Neural cell (in vitro differentiated cells): ENCODE data around the gene BEND4. TPM values are rescaled to one million over a fixed set of nuclear protein-coding genes. Genes with fewer than 3 reads are reported as not detected.

Experiments used
- H2AFZ ChIP-seq: fragments of 200-600, 300-800 bp; sonication (generic), shearing (Covaris generic); 2 replicates; pipeline ENCODE4 v1.6.0; 2014; ENCODE audit warnings: low read depth, mild to moderate bottlenecking, antibody characterized with exemption, low read length, moderate library complexity
- H3F3A ChIP-seq: fragments of 200-600 bp; shearing (Covaris generic); 2 replicates; pipeline ENCODE4 v1.6.1; 2016; ENCODE audit warnings: mild to moderate bottlenecking, moderate library complexity, mixed read lengths, antibody characterized with exemption, low read length; ENCODE audit not compliant: insufficient read depth, poor library complexity, severe bottlenecking
- H3K27ac ChIP-seq: fragments of 200-600, 300-800 bp; sonication (generic), shearing (Covaris generic); 2 replicates; pipeline ENCODE4 v1.5.1; 2014; ENCODE audit warnings: mild to moderate bottlenecking, low read length, moderate library complexity
- H3K27me3 ChIP-seq: fragments of 300-800, 200-600 bp; sonication (generic), shearing (Covaris generic); 2 replicates; pipeline ENCODE4 v1.6.0; 2014; ENCODE audit warnings: mild to moderate bottlenecking, low read depth, low read length, moderate library complexity; ENCODE audit not compliant: insufficient read depth
- H3K36me3 ChIP-seq: fragments of 300-800, 200-600 bp; sonication (generic), shearing (Covaris generic); 2 replicates; pipeline ENCODE4 v1.5.1; 2014; ENCODE audit warnings: mild to moderate bottlenecking, antibody characterized with exemption, low read length, moderate library complexity; ENCODE audit not compliant: insufficient read depth
- H3K4me2 ChIP-seq: fragments of 300-800, 200-600 bp; sonication (generic), shearing (Covaris generic); 2 replicates; pipeline ENCODE4 v1.6.0; 2014; ENCODE audit warnings: mild to moderate bottlenecking, low read length
- H3K4me3 ChIP-seq: fragments of 300-800, 200-600 bp; sonication (generic), shearing (Covaris generic); 2 replicates; pipeline ENCODE4 v1.5.1; 2014; ENCODE audit warnings: mild to moderate bottlenecking, low read length, moderate library complexity
- H3K79me2 ChIP-seq: fragments of 200-600 bp; shearing (Covaris generic); replicated peaks from 2 replicates; pipeline ENCODE4 v1.6.0; 2014; ENCODE audit warnings: mild to moderate bottlenecking, low read length, moderate library complexity; ENCODE audit not compliant: insufficient read depth
- H3K9ac ChIP-seq: fragments of 300-800, 200-600 bp; sonication (generic), shearing (Covaris generic); 2 replicates; pipeline ENCODE4 v1.6.1; 2016; ENCODE audit warnings: mild to moderate bottlenecking, low read length, mixed read lengths
- H3K9me2 ChIP-seq: fragments of 200-600 bp; shearing (Covaris generic); 2 replicates; pipeline ENCODE4 v1.6.1; 2016; ENCODE audit warnings: mild to moderate bottlenecking, low read length, mixed read lengths; ENCODE audit not compliant: insufficient read depth
- H3K9me3 ChIP-seq: fragments of 200-600, 300-800 bp; sonication (generic), shearing (Covaris generic); 2 replicates; pipeline ENCODE4 v1.6.1; 2016; ENCODE audit warnings: mild to moderate bottlenecking, mixed run types, low read length, moderate library complexity, mixed read lengths
- H4K20me1 ChIP-seq: fragments of 200-600 bp; shearing (Covaris generic); 2 replicates; pipeline ENCODE4 v1.6.1; 2016; ENCODE audit warnings: mild to moderate bottlenecking, mixed run types; ENCODE audit not compliant: insufficient read depth
- EP300 ChIP-seq: fragments of 450-650 bp; conservative IDR thresholded peaks from 2 replicates; pipeline ENCODE4 v1.6.1; 2014; ENCODE audit warnings: antibody characterized with exemption, mild to moderate bottlenecking, moderate library complexity; ENCODE audit not compliant: poor library complexity, severe bottlenecking
- EZH2 ChIP-seq: fragments of 200-600, 300-800 bp; shearing (Covaris generic), sonication (generic); IDR thresholded peaks from 2 replicates; pipeline ENCODE4 v1.6.1; 2014; ENCODE audit warnings: antibody characterized with exemption, low read length, borderline replicate concordance, mild to moderate bottlenecking; ENCODE audit not compliant: insufficient read depth, poor library complexity, severe bottlenecking
- POLR2AphosphoS5 ChIP-seq: IDR thresholded peaks from 2 replicates; pipeline ENCODE4 v1.6.1; 2012
- RAD21 ChIP-seq: fragments of 450-650 bp; conservative IDR thresholded peaks from 2 replicates; pipeline ENCODE4 v1.6.1; 2014; ENCODE audit warnings: antibody characterized with exemption, mild to moderate bottlenecking, moderate library complexity
- SMC3 ChIP-seq: fragments of 450-650 bp; conservative IDR thresholded peaks from 2 replicates; pipeline ENCODE4 v1.6.1; 2014; ENCODE audit warnings: antibody characterized with exemption, mild to moderate bottlenecking, moderate library complexity; ENCODE audit not compliant: poor library complexity
- polyA plus RNA-seq: library from polyadenylated mRNA; depleted of rRNA; stranded (reverse); fragments of >200 nt; gene quantifications from 2 replicates; pipeline ENCODE4 v1.2.3, GENCODE V29; 2014
- TF ChIP-seq, protein P1 (sequence below): fragments of 450-650 bp; IDR thresholded peaks from 2 replicates; pipeline ENCODE4 v1.5.1; 2014; ENCODE audit warnings: antibody characterized with exemption, mild to moderate bottlenecking, moderate library complexity; ENCODE audit not compliant: poor library complexity, severe bottlenecking
- TF ChIP-seq, protein P2 (sequence below): IDR thresholded peaks from 2 replicates; pipeline ENCODE4 v1.6.1; 2012; ENCODE audit warnings: borderline replicate concordance

Gene BEND4
- polyA plus RNA-seq, 1 donor from 2014 or later, result 1.1 TPM

DNA sequence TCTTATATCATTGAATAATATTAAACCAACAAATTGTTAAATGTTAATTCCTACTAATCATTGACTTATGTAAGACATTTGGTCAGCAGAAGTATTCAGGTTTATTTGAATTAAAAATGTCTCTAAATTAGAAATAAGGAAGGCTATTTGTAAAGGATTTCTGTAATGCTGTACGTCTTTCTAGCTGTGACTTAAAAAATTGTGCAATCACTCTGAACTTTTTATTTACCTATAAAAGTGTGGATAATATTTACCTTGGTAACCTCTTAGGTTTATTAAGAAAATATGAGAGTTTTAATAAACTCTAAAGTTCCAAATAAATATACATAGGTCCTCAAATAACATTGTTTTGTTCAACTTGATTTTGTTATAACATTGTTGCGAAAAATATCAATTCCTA, 85.2 kb downstream of the BEND4 start:
- TF ChIP-seq EZH2, result no peak
- no peaks in the 10 kb centered on the region for H3K27me3 ChIP-seq
- H3K27ac ChIP-seq, result no peak overlapping the region
- H3K4me2 ChIP-seq, result no peak overlapping the region
- no peaks in the 10 kb centered on the region for H3F3A ChIP-seq
- H3K4me3 ChIP-seq, result no peak overlapping the region
- no peaks in the 10 kb centered on the region for H3K9me3 ChIP-seq
- no peaks in the 10 kb centered on the region for H3K9me2 ChIP-seq
- H2AFZ ChIP-seq, result no peak overlapping the region
- H4K20me1 ChIP-seq, result no peaks in the 10 kb centered on the region
- H3K9ac ChIP-seq, result no peak overlapping the region
- peaks cover 14% of the 10 kb centered on the region for H3K36me3 ChIP-seq
- H3K79me2 ChIP-seq, result no peaks in the 10 kb centered on the region

DNA sequence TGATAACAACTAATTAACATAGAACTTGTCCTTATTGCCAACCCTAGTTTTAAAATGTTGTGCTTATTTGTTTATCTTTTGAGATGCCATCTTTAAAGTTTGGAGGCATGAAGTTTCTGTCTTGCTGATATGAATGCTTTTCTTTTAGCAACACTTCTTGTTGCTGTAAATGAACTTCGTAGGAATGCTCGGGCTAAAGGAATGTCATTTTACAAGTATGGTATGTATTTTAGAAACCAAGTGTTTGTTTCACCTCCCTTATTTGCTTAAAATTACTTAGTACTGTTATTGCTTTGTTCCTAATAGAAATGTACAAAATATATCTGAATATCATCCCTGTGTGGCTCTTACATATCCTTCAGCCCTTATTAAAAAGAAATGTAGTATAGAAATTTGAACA, 86.1 kb downstream of the BEND4 start:
- Histone ChIP-seq H4K20me1 (no peaks in the 10 kb centered on the region), H3K4me2 (no peak overlapping the region), H3K4me3 (no peak overlapping the region), H3K27me3 (no peaks in the 10 kb centered on the region), H3K9me2 (no peaks in the 10 kb centered on the region), H3K27ac (no peak overlapping the region), H2AFZ (no peak overlapping the region), H3K36me3 (peaks cover 14% of the 10 kb centered on the region), H3K9ac (no peak overlapping the region), H3K9me3 (no peaks in the 10 kb centered on the region), H3K79me2 (no peaks in the 10 kb centered on the region), H3F3A (no peaks in the 10 kb centered on the region)
- TF ChIP-seq SMC3 (no peak), RAD21 (no peak), EZH2 (no peak), EP300 (no peak), POLR2AphosphoS5 (no peak)
- TF ChIP-seq, protein P1, sequence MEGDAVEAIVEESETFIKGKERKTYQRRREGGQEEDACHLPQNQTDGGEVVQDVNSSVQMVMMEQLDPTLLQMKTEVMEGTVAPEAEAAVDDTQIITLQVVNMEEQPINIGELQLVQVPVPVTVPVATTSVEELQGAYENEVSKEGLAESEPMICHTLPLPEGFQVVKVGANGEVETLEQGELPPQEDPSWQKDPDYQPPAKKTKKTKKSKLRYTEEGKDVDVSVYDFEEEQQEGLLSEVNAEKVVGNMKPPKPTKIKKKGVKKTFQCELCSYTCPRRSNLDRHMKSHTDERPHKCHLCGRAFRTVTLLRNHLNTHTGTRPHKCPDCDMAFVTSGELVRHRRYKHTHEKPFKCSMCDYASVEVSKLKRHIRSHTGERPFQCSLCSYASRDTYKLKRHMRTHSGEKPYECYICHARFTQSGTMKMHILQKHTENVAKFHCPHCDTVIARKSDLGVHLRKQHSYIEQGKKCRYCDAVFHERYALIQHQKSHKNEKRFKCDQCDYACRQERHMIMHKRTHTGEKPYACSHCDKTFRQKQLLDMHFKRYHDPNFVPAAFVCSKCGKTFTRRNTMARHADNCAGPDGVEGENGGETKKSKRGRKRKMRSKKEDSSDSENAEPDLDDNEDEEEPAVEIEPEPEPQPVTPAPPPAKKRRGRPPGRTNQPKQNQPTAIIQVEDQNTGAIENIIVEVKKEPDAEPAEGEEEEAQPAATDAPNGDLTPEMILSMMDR, result no peak
- TF ChIP-seq, protein P2, sequence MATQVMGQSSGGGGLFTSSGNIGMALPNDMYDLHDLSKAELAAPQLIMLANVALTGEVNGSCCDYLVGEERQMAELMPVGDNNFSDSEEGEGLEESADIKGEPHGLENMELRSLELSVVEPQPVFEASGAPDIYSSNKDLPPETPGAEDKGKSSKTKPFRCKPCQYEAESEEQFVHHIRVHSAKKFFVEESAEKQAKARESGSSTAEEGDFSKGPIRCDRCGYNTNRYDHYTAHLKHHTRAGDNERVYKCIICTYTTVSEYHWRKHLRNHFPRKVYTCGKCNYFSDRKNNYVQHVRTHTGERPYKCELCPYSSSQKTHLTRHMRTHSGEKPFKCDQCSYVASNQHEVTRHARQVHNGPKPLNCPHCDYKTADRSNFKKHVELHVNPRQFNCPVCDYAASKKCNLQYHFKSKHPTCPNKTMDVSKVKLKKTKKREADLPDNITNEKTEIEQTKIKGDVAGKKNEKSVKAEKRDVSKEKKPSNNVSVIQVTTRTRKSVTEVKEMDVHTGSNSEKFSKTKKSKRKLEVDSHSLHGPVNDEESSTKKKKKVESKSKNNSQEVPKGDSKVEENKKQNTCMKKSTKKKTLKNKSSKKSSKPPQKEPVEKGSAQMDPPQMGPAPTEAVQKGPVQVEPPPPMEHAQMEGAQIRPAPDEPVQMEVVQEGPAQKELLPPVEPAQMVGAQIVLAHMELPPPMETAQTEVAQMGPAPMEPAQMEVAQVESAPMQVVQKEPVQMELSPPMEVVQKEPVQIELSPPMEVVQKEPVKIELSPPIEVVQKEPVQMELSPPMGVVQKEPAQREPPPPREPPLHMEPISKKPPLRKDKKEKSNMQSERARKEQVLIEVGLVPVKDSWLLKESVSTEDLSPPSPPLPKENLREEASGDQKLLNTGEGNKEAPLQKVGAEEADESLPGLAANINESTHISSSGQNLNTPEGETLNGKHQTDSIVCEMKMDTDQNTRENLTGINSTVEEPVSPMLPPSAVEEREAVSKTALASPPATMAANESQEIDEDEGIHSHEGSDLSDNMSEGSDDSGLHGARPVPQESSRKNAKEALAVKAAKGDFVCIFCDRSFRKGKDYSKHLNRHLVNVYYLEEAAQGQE, result no peak

Other genes with a start within 250 kb of the BEND4 start
- gene TMEM33, start 217.2 kb downstream of the BEND4 start, polyA plus RNA-seq, result 26.5 and 29.0 TPM in 2 replicates
- gene DCAF4L1, start 170.9 kb downstream of the BEND4 start, polyA plus RNA-seq, result 0.31 and 0.42 TPM in 2 replicates
- gene SLC30A9, start 162.1 kb downstream of the BEND4 start, polyA plus RNA-seq, result 101 and 109 TPM in 2 replicates
- gene SHISA3, start 244.8 kb upstream of the BEND4 start, polyA plus RNA-seq, result not detected in 2 replicates